Type B pancreatic cell (in vitro differentiated cells): ENCODE measurements around the gene MINAR1. TPM values are rescaled to one million over a fixed set of nuclear protein-coding genes. Genes with fewer than 3 reads are reported as not detected.
"Not testable (repeated sequence)": the region's sequence is repeated elsewhere in the genome, so short reads cannot be mapped to it uniquely, and the experiment has no call there.

Source experiments
- DNase-seq: peaks from one replicate; pipeline ENCODE4 v3.0.0; 2021; ENCODE audit warnings: mixed read lengths; ENCODE audit not compliant: unreplicated experiment; ENCODE audit errors: extremely low spot score
- H3K27ac Mint-ChIP-seq: 2 replicates; pipeline ENCODE4 v1.8.0; 2021; ENCODE audit warnings: mild to moderate bottlenecking, mixed read lengths
- H3K27me3 Mint-ChIP-seq: 2 replicates; pipeline ENCODE4 v1.8.0; 2021; ENCODE audit warnings: mixed read lengths
- H3K36me3 Mint-ChIP-seq: 2 replicates; pipeline ENCODE4 v1.8.0; 2021; ENCODE audit warnings: mixed read lengths
- H3K4me1 Mint-ChIP-seq: one replicate; pipeline ENCODE4 v1.8.0; 2021; ENCODE audit warnings: mixed read lengths; ENCODE audit not compliant: unreplicated experiment
- H3K4me3 Mint-ChIP-seq: 2 replicates; pipeline ENCODE4 v1.8.0; 2021; ENCODE audit warnings: mild to moderate bottlenecking, mixed read lengths
- H3K9me3 Mint-ChIP-seq: 2 replicates; pipeline ENCODE4 v1.8.0; 2021; ENCODE audit warnings: mixed read lengths
- CTCF ChIP-seq: fragments of 200-600 bp; sonication (generic); conservative IDR thresholded peaks from 2 replicates; pipeline ENCODE4 v1.5.0; 2021; ENCODE audit warnings: antibody characterized with exemption, mild to moderate bottlenecking
- total RNA-seq: library from RNA; stranded (reverse); gene quantifications from 2 replicates; pipeline ENCODE4 v1.2.1, GENCODE V29; 2021; ENCODE audit warnings: low replicate concordance

MINAR1 gene
- total RNA-seq, 1 donor from 2014 or later, result 3.0 TPM

GRCh38 chr15:79425591-79426295, 6.4 kb upstream of the MINAR1 start:
- Mint-ChIP-seq H3K36me3 (no peaks in the 10 kb centered on the region), H3K27ac (no peak overlapping the region), H3K9me3 (no peaks in the 10 kb centered on the region), H3K4me1 (no peaks in the 10 kb centered on the region), H3K27me3 (peaks cover 45% of the 10 kb centered on the region), H3K4me3 (no peak overlapping the region)
- no peak for TF ChIP-seq CTCF
- no peak for DNase-seq

- not testable (repeated sequence) for H3K36me3 Mint-ChIP-seq, H3K4me1 Mint-ChIP-seq, H3K9me3 Mint-ChIP-seq, H3K4me3 Mint-ChIP-seq, H3K27ac Mint-ChIP-seq, DNase-seq
- H3K27me3 Mint-ChIP-seq, result peaks cover 53% of the 10 kb centered on the region
Measured at GRCh38 chr15:79426899-79427298, 5.2 kb upstream of the MINAR1 start.

GRCh38 chr15:79427781-79428598, 4.1 kb upstream of the MINAR1 start:
- no peak overlapping the region for H3K4me3 Mint-ChIP-seq
- no peak overlapping the region for H3K27ac Mint-ChIP-seq
- no peaks in the 10 kb centered on the region for H3K36me3 Mint-ChIP-seq
- no peak for DNase-seq
- peaks cover 9% of the 10 kb centered on the region for H3K4me1 Mint-ChIP-seq
- H3K27me3 Mint-ChIP-seq, result peaks cover 61% of the 10 kb centered on the region
- H3K9me3 Mint-ChIP-seq, result no peaks in the 10 kb centered on the region
- no peak for TF ChIP-seq CTCF

- DNase-seq, result no peak
- H3K4me3 Mint-ChIP-seq, result peak overlapping the region; percentile 90
- H3K9me3 Mint-ChIP-seq, result no peaks in the 10 kb centered on the region
- peaks cover 88% of the 10 kb centered on the region for H3K27me3 Mint-ChIP-seq
- H3K27ac Mint-ChIP-seq, result no peak overlapping the region
- H3K4me1 Mint-ChIP-seq, result peaks cover 10% of the 10 kb centered on the region
- TF ChIP-seq CTCF, result no peak
- no peaks in the 10 kb centered on the region for H3K36me3 Mint-ChIP-seq
Measured at GRCh38 chr15:79430901-79431635, 1.1 kb upstream of the MINAR1 start.

GRCh38 chr15:79432345-79433275, 474 bp downstream of the MINAR1 start:
- Mint-ChIP-seq H3K27ac (no peak overlapping the region), H3K4me1 (peaks cover 10% of the 10 kb centered on the region), H3K9me3 (no peaks in the 10 kb centered on the region), H3K4me3 (peak overlapping the region; percentile 81), H3K27me3 (peaks cover 88% of the 10 kb centered on the region), H3K36me3 (no peaks in the 10 kb centered on the region)
- no peak for DNase-seq
- peak; percentile 25 for TF ChIP-seq CTCF
